ENCODE results near the gene APOL3.
"Not testable (repeated sequence)": the region's sequence is repeated elsewhere in the genome, so short reads cannot be mapped to it uniquely, and the experiment has no call there.

The APOL3 gene

DNA sequence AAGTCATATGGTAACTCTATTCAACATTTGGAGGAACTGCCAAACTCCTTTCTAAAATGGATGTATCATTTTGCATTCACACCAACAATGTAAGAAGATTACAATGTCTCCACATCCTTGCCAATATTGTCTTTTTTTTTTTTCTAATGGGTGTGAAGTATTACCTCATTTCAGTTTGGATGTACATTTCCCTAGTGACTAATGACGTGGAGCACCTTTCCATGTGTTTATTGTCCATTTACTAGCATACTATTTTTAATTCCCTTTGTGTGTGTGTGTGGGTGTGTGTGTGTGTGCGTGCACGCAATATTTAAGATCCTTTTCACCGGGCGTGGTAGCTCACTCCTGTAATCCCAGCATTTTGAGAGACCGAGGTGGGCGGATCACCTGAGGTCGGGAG is 62.7 kb downstream of the APOL3 start:
- no peak for DNase-seq

DNA sequence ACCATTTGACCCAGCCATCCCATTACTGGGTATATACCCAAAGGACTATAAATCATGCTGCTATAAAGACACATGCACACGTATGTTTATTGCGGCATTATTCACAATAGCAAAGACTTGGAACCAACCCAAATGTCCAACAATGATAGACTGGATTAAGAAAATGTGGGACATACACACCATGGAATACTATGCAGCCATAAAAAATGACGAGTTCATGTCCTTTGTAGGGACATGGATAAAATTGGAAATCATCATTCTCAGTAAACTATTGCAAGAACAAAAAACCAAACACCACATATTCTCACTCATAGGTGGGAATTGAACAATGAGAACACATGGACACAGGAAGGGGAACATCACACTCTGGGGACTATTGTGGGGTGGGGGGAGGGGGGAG is 69.8 kb downstream of the APOL3 start:
- DNase-seq, result not testable (repeated sequence)
